Nephron progenitor cell (in vitro differentiated cells): Measurements from ENCODE around the gene FSTL4.

Source experiments
- DNase-seq: peaks from one replicate; pipeline ENCODE4 v3.0.0; 2021
- H3K27ac Mint-ChIP-seq: 2 replicates; pipeline ENCODE4 v1.8.0; 2021; ENCODE audit warnings: mild to moderate bottlenecking, moderate library complexity, mixed read lengths
- H3K27me3 Mint-ChIP-seq: 2 replicates; pipeline ENCODE4 v1.8.0; 2021; ENCODE audit warnings: mild to moderate bottlenecking, low read depth, mixed read lengths; ENCODE audit not compliant: poor library complexity
- H3K36me3 Mint-ChIP-seq: 2 replicates; pipeline ENCODE4 v1.8.0; 2021; ENCODE audit warnings: low read depth, mixed read lengths
- H3K4me1 Mint-ChIP-seq: 2 replicates; pipeline ENCODE4 v1.8.0; 2021; ENCODE audit warnings: mixed read lengths
- H3K4me3 Mint-ChIP-seq: 2 replicates; pipeline ENCODE4 v1.8.0; 2021; ENCODE audit warnings: mild to moderate bottlenecking, moderate library complexity, mixed read lengths
- H3K9me3 Mint-ChIP-seq: 2 replicates; pipeline ENCODE4 v1.8.0; 2021; ENCODE audit warnings: mild to moderate bottlenecking, moderate library complexity, mixed read lengths
- CTCF ChIP-seq: fragments of 200-600 bp; sonication (generic); IDR thresholded peaks from 2 replicates; pipeline ENCODE4 v1.5.0; 2021; ENCODE audit warnings: antibody characterized with exemption

The FSTL4 gene

GRCh38 chr5:133164759-133165158 is 447.6 kb downstream of the FSTL4 start:
- H3K36me3 Mint-ChIP-seq: peaks cover 2% of the 10 kb centered on the region
- no peak overlapping the region for H3K27ac Mint-ChIP-seq
- peaks cover 4% of the 10 kb centered on the region for H3K27me3 Mint-ChIP-seq
- no peak overlapping the region for H3K4me3 Mint-ChIP-seq
- TF ChIP-seq CTCF: no peak
- H3K9me3 Mint-ChIP-seq: peaks cover 33% of the 10 kb centered on the region
- no peak for DNase-seq
- H3K4me1 Mint-ChIP-seq: no peaks in the 10 kb centered on the region

GRCh38 chr5:133163839-133164238 is 448.5 kb downstream of the FSTL4 start:
- Mint-ChIP-seq H3K4me1 (no peaks in the 10 kb centered on the region), H3K9me3 (peaks cover 25% of the 10 kb centered on the region), H3K36me3 (no peaks in the 10 kb centered on the region), H3K27ac (no peak overlapping the region), H3K4me3 (no peak overlapping the region), H3K27me3 (peaks cover 4% of the 10 kb centered on the region)
- TF ChIP-seq CTCF: no peak
- no peak for DNase-seq

- Mint-ChIP-seq H3K4me3 (no peak overlapping the region), H3K27ac (no peak overlapping the region), H3K27me3 (peaks cover 7% of the 10 kb centered on the region), H3K36me3 (no peaks in the 10 kb centered on the region), H3K9me3 (no peaks in the 10 kb centered on the region), H3K4me1 (no peaks in the 10 kb centered on the region)
- no peak for TF ChIP-seq CTCF
- DNase-seq: no peak
These were observed 452.8 kb downstream of the FSTL4 start for GRCh38 chr5:133159543-133159942.

- DNase-seq: no peak
- no peaks in the 10 kb centered on the region for H3K36me3 Mint-ChIP-seq
- H3K4me1 Mint-ChIP-seq: peaks cover under 1% of the 10 kb centered on the region
- TF ChIP-seq CTCF: no peak
- no peak overlapping the region for H3K4me3 Mint-ChIP-seq
- no peaks in the 10 kb centered on the region for H3K9me3 Mint-ChIP-seq
- peaks cover 15% of the 10 kb centered on the region for H3K27me3 Mint-ChIP-seq
- H3K27ac Mint-ChIP-seq: no peak overlapping the region
These were observed 456.9 kb downstream of the FSTL4 start for GRCh38 chr5:133155326-133155969.

GRCh38 chr5:133154274-133155075 is 457.9 kb downstream of the FSTL4 start:
- no peak for TF ChIP-seq CTCF
- no peaks in the 10 kb centered on the region for H3K9me3 Mint-ChIP-seq
- no peaks in the 10 kb centered on the region for H3K36me3 Mint-ChIP-seq
- no peak for DNase-seq
- no peak overlapping the region for H3K27ac Mint-ChIP-seq
- peaks cover 10% of the 10 kb centered on the region for H3K4me1 Mint-ChIP-seq
- no peak overlapping the region for H3K4me3 Mint-ChIP-seq
- H3K27me3 Mint-ChIP-seq: peaks cover 11% of the 10 kb centered on the region
